Middle frontal gyrus (tissue), 1 donor: Measurements from ENCODE around the gene THY1.
"Not testable (repeated sequence)": the region's sequence is repeated elsewhere in the genome, so short reads cannot be mapped to it uniquely, and the experiment has no call there.

ENCODE experiments used
- DNase-seq: peaks from one replicate; pipeline ENCODE4 v3.0.0-alpha.2; 2015; ENCODE audit warnings: low spot score; ENCODE audit errors: extremely low spot score

The THY1 gene

DNA sequence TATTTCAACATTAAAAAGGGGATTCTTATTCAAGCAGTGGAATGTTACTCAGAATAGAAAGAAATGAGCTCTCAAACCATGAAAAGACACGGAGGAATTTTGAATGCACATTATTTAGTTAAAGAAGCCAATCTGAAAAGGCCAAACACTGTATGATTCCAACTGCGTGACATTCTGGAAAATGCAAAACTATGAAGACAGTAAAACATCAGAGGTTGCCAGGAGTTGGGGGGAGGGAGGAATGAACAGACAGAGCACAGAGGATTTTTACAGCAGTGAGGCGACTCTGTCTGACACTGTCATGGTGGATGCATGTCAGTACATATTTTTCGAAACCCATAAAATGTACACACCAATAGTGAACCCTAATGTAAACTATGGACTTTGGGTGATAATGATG lies 22.9 kb upstream of the THY1 start:
- no peak for DNase-seq

- DNase-seq: no peak
These were observed 22.4 kb upstream of the THY1 start for GRCh38 chr11:119445379-119445778.

DNA sequence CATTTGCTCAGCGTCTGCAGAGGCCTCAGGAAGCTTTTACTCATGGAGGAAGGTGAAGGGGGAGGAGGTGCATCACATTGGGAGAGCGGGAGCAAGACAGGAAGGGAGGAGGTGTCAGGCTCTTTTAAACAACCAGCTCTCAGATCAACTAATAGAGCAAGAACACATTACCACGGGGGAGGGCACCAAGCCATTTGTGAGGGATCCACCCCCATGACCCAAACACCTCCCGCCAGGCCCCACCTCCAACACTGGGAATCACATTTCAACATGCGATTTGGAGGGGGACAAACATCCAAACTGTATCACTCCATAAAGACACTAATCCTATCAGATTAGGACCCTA lies 18.9 kb upstream of the THY1 start:
- no peak for DNase-seq

- DNase-seq: no peak
These were observed 15.6 kb upstream of the THY1 start for GRCh38 chr11:119438599-119438998.

DNA sequence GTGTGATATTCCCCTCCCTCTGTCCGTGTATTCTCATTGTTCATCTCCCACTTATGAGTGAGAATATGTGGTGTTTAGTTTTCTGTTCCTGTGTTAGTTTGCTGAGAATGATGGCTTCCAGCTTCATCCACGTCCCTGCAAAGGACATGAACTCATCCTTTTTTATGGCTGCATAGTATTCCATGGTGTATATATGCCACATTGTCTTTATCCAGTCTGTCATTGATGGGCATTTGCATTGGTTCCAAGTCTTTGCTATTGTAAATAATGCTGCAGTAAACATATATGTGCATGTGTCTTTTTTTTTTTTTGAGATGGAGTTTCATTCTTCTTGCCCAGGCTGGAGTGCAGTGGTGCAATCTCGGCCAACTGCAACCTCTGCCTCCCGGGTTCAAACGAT lies 14.5 kb upstream of the THY1 start:
- DNase-seq: not testable (repeated sequence)

DNA sequence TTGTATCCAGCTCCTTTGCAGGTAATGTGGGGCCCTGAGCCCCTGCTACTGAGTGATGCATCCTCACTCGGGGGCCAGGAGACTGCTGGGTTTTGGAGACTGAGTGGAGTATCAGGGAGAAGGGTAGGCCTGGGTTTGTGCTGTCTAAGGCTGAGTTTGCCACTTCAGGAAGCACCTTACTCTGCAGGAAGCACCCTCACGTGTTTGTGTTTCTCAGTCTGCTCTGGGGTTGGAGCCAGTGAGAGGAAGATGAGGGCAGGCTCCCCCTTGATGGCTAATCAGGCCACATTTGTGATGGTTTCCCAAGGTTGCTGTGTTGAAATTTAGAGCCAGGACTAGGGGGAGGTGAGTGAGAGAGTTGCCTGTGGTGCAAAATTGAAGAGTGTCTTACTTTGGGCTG lies 13.7 kb upstream of the THY1 start:
- no peak for DNase-seq

DNA sequence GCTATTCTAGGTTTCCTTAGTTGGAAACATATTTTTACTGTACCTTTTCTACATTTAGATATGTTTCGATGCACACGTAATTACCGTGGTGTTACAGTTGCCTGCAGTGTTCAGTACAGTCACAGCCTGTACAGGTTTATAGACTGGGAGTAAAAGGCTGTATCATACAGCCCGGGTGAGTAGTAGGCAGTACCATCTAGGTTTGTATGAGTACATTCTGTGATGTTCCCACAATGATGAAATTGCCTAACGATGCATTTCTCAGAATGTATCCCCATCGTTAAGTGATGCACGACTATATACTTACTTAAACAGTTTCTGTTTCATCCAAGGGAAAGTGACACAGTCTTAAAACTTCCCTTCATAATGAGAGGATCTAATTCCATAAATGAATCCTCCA lies 13.1 kb upstream of the THY1 start:
- no peak for DNase-seq

DNA sequence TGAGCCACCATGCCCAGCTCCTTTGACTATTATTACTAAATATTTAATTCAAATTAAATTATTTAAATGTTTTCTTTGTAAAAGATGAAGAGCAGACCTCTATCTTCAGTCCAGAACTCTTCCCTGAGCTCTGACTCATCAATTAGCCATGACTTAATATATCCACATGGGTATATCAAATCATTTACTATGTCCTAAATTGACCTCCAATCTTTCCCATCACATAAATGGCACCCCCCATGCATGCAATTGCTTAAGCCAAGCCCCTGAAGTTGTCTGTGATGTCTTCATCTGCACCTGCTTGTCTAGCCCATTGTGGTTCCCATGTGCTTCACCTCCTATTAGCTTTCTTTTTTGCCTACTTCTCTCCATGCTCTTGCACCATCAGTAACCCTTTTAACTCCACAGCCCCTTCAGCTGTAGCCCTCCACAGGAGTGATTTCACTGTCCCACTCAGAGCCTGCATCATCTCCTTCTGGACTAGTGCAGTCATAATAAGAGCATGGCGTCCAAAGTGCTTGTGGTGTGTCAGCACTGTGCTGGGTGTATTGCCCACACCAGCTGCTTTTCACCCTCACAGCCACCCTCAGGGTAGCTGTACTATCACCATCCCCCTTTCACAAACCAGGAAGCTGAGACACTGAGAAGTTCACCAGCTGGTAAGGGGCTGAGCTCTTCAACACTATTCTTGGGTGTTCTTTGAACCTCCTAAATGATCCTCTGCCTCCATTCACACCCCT lies 11.8 kb upstream of the THY1 start:
- DNase-seq: no peak

GRCh38 chr11:119433358-119433725 lies 10.4 kb upstream of the THY1 start:
- no peak for DNase-seq

- no peak for DNase-seq
These were observed 9.7 kb upstream of the THY1 start for GRCh38 chr11:119432484-119433357.

- DNase-seq: no peak
These were observed 8.6 kb upstream of the THY1 start for GRCh38 chr11:119431523-119431922.

DNA sequence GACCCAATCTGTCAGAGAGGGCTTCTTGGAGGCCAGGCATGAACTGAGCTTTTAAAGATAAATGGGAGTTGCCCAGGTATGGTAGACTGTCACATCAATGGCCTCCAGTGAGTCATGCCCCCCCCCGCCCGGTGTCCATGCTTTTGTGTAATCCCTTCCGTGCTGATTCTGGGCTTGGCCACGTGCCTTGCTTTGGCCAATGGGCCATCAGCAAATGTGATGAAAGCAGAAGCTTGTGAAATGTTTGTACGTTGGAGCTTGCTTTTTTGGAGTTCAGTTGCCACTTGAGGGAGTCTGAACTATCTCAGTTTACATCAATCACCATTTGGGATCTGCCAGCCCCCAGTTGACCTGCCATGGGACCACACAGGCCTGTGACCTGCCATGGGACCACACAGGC lies 4.3 kb upstream of the THY1 start:
- DNase-seq: no peak

DNA sequence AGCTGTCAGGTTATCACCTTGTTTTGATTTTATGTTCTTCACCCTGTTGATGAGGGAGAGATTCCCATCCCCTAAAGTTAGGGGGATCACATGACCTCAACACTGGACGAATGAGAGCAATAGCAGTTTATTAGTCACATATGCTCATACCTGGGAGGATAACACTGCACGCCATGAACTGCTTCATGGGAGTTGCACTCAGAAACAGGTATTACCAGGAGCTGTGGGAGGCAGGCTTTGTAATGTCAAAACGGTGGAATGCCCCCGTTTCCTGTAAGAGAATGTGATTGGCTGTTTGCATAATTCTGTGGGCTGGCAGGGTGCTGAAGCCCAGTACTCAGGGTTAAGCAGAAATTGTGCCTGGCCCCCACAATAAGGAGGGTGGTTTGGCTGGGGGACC lies 3.2 kb upstream of the THY1 start:
- no peak for DNase-seq

- no peak for DNase-seq
These were observed 1.8 kb upstream of the THY1 start for GRCh38 chr11:119424775-119425174.

DNA sequence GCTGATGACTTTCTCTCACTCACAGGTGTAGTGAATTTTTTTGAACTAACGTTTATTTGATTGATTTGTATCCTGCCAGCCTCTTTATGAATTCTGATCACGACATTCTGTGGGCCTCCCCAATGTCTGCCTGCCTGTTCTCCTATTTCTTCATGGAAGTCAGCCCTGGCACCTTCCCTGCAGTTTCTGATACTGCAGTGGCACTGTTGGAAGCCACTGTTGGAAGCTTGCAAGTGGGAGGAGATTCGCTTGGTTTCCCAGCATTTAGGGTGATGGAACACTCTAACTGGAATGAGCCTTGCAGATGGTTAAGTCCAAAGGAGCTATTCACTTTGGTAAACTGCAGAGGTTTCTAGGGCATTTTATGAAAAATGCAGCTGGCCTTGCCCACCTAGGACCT lies 1.3 kb upstream of the THY1 start:
- no peak for DNase-seq

DNA sequence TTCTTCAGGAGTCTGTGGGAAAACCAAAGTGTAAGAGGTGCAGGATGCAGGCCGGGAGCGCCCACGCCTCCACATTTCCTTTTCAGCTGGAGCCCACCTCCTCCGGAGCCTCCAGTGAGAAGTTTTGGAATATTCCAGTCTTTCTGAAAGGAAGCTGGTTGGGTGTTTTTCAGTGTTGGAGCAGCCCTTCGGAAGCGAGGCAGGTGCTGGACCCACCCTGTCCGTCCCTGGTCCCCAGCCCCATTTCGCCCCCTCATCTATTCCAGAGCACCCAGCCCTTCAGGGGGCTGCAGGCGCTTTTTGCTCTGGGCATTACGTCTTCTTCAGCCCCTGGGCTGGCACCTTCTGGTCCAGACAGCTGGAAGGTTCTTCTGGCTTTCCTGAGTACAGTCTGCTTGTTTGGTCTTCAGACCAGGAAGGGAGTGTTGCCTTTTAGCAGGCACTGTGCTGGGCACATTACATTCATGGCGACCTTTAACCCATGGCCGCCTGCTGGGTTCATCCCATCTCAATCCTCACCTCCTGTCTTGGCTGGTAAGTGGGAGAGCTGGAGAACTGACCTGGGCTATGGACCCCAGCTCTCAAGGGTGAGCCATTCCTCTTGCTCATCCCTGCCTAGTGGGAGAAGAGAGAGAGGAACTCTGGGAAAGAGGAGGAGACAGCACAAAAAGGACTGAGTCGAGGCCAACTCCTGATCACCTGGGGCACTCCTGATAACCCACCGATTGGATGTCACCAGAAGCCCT lies 710 bp upstream of the THY1 start:
- DNase-seq: no peak

GRCh38 chr11:119421941-119422808 lies 797 bp downstream of the THY1 start:
- DNase-seq: no peak

- DNase-seq: no peak
These were observed 1.6 kb downstream of the THY1 start for GRCh38 chr11:119421351-119421750.

- DNase-seq: no peak
These were observed 2.3 kb downstream of the THY1 start for GRCh38 chr11:119420631-119421030.

- DNase-seq: no peak
These were observed 3.0 kb downstream of the THY1 start for GRCh38 chr11:119419834-119420492.

- DNase-seq: no peak
These were observed 3.7 kb downstream of the THY1 start for GRCh38 chr11:119419246-119419645.
